MM.1S (cell line): Measurements from ENCODE around the gene TAF11.

Source experiments
- DNase-seq: peaks from one replicate; pipeline ENCODE4 v3.0.0-alpha.2; 2015
- H2AFZ ChIP-seq: fragments of 300-600 bp; sonication (generic); 2 replicates; pipeline ENCODE4 v1.6.0; 2016; ENCODE audit warnings: antibody characterized with exemption, low read length
- H3F3A ChIP-seq: fragments of 300-600 bp; sonication (generic); 2 replicates; pipeline ENCODE4 v1.6.1; 2016; ENCODE audit warnings: mild to moderate bottlenecking, antibody characterized with exemption, low read length, moderate library complexity, mixed read lengths; ENCODE audit not compliant: insufficient read depth
- H3K27ac ChIP-seq: fragments of 300-600 bp; sonication (generic); 2 replicates; pipeline ENCODE4 v1.5.1; 2016; ENCODE audit warnings: mild to moderate bottlenecking, low read length
- H3K27me3 ChIP-seq: fragments of 300-600 bp; sonication (generic); replicated peaks from 2 replicates; pipeline ENCODE4 v1.6.0; 2016; ENCODE audit warnings: low read length; ENCODE audit not compliant: insufficient read depth
- H3K36me3 ChIP-seq: fragments of 300-600 bp; sonication (generic); replicated peaks from 2 replicates; pipeline ENCODE4 v1.6.1; 2016; ENCODE audit warnings: mild to moderate bottlenecking, low read length, mixed read lengths; ENCODE audit not compliant: insufficient read depth
- H3K4me1 ChIP-seq: fragments of 300-600 bp; sonication (generic); 2 replicates; pipeline ENCODE4 v1.6.1; 2016; ENCODE audit warnings: low read length, mixed read lengths
- H3K4me2 ChIP-seq: fragments of 300-600 bp; sonication (generic); 2 replicates; pipeline ENCODE4 v1.6.0; 2016; ENCODE audit warnings: low read depth, low read length
- H3K4me3 ChIP-seq: fragments of 300-600 bp; sonication (generic); 2 replicates; pipeline ENCODE4 v1.5.1; 2016; ENCODE audit warnings: low read length, mixed read lengths
- H3K79me2 ChIP-seq: fragments of 300-600 bp; sonication (generic); 2 replicates; pipeline ENCODE4 v1.6.1; 2016; ENCODE audit warnings: mixed run types, low read length, mixed read lengths
- H3K9ac ChIP-seq: fragments of 300-600 bp; sonication (generic); 2 replicates; pipeline ENCODE4 v1.6.1; 2016; ENCODE audit warnings: low read length, mixed read lengths
- H3K9me2 ChIP-seq: fragments of 300-600 bp; sonication (generic); replicated peaks from 2 replicates; pipeline ENCODE4 v1.6.1; 2016; ENCODE audit warnings: mild to moderate bottlenecking, low read length, mixed read lengths; ENCODE audit not compliant: insufficient read depth
- H3K9me3 ChIP-seq: fragments of 300-600 bp; sonication (generic); replicated peaks from 2 replicates; pipeline ENCODE4 v1.6.1; 2016; ENCODE audit warnings: mild to moderate bottlenecking, low read length, mixed read lengths; ENCODE audit not compliant: insufficient read depth
- H4K20me1 ChIP-seq: fragments of 300-600 bp; sonication (generic); 2 replicates; pipeline ENCODE4 v1.6.1; 2016; ENCODE audit warnings: mild to moderate bottlenecking, low read length, moderate library complexity, mixed read lengths; ENCODE audit not compliant: insufficient read depth
- EZH2 ChIP-seq: fragments of 300-600 bp; sonication (generic); optimal IDR thresholded peaks from 2 replicates; pipeline ENCODE3; 2017; ENCODE audit warnings: low read depth, mild to moderate bottlenecking, antibody characterized with exemption, low read length, mixed read lengths
- EZH2phosphoT487 ChIP-seq: fragments of 300-600 bp; sonication (generic); IDR thresholded peaks from 2 replicates; pipeline ENCODE4 v1.6.1; 2018; ENCODE audit warnings: antibody characterized with exemption, low read length
- TF ChIP-seq, protein P1 (sequence below): fragments of 300-600 bp; sonication (generic); IDR thresholded peaks from 2 replicates; pipeline ENCODE4 v1.5.1; 2016; ENCODE audit warnings: antibody characterized with exemption, low read length, mixed read lengths

TAF11 gene

DNA sequence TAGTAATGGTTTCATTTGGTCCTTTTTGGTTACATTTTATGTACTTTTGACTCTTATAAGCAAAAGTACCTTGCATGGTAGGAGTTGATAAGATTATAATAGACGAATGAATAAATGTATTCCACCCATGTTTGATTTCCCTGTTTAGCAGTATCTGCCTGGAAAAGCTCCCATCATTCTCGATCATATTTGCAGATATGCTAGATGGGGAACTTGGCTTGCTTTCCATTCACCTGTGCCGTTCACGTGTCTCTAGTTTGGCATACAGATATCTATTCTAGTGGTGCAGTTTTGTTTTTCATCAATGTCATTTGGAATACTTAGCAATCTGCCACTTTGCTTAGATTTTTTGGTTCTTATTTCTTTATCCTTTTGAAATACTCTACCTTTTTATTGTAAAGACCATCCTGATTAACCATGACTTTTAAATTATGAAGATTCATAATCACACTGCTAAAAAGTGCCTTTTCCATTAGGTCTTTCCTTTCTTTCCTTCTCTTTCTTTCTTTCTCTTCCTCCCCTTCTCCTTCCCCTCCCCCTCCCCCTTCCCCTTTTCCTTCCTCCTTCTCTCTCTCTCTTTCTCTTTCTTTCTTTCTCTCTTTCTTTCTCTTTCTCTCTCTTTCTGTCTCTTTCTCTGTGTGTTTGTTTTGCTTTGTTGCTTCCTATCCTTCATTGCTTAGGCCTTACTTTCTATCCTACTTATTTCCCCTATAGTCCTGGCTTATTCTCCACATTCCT, 41.6 kb upstream of the TAF11 start:
- no peaks in the 10 kb centered on the region; the same call in none of the 2 replicates for H4K20me1 ChIP-seq
- no peaks in the 10 kb centered on the region for H3K9me2 ChIP-seq
- no peak overlapping the region for H3K9ac ChIP-seq
- no peaks in the 10 kb centered on the region for H3F3A ChIP-seq
- H3K27me3 ChIP-seq: no peaks in the 10 kb centered on the region
- H3K79me2 ChIP-seq: no peaks in the 10 kb centered on the region
- H3K9me3 ChIP-seq: no peaks in the 10 kb centered on the region
- H3K4me3 ChIP-seq: no peak overlapping the region
- H3K4me2 ChIP-seq: no peak overlapping the region
- no peaks in the 10 kb centered on the region for H3K4me1 ChIP-seq
- no peak for DNase-seq
- TF ChIP-seq, protein P1, sequence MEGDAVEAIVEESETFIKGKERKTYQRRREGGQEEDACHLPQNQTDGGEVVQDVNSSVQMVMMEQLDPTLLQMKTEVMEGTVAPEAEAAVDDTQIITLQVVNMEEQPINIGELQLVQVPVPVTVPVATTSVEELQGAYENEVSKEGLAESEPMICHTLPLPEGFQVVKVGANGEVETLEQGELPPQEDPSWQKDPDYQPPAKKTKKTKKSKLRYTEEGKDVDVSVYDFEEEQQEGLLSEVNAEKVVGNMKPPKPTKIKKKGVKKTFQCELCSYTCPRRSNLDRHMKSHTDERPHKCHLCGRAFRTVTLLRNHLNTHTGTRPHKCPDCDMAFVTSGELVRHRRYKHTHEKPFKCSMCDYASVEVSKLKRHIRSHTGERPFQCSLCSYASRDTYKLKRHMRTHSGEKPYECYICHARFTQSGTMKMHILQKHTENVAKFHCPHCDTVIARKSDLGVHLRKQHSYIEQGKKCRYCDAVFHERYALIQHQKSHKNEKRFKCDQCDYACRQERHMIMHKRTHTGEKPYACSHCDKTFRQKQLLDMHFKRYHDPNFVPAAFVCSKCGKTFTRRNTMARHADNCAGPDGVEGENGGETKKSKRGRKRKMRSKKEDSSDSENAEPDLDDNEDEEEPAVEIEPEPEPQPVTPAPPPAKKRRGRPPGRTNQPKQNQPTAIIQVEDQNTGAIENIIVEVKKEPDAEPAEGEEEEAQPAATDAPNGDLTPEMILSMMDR: no peak
- TF ChIP-seq EZH2phosphoT487 (no peak), EZH2 (no peak)
- H2AFZ ChIP-seq: no peak overlapping the region
- H3K36me3 ChIP-seq: no peaks in the 10 kb centered on the region
- H3K27ac ChIP-seq: no peak overlapping the region

DNA sequence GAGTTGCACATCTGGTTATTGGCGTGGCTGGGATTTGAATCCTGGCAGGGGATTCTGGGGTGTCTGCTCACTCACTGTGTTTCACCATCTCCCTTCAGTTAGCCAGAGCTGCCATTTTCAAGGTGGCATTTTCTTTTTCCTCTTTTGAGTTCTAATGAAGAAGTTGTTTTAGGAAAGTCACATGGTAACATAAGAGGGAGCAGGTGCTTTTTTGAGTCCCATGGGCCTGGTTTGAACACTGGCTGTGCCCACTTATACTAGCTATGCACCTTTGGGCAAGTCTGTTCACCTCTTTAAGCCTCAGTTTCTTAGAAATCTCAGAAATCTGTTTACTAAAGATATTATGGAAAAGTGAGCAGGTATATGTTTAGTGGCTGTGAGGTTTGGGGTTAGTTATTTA, 40.9 kb upstream of the TAF11 start:
- H3K36me3 ChIP-seq: no peaks in the 10 kb centered on the region
- no peaks in the 10 kb centered on the region for H3K4me1 ChIP-seq
- no peak overlapping the region for H2AFZ ChIP-seq
- no peak overlapping the region for H3K4me2 ChIP-seq
- no peak overlapping the region for H3K27ac ChIP-seq
- no peaks in the 10 kb centered on the region for H3K9me3 ChIP-seq
- no peak overlapping the region for H3K4me3 ChIP-seq
- no peak for TF ChIP-seq EZH2
- TF ChIP-seq EZH2phosphoT487: no peak
- TF ChIP-seq, protein P1: no peak
- H3F3A ChIP-seq: no peaks in the 10 kb centered on the region
- no peaks in the 10 kb centered on the region for H3K27me3 ChIP-seq
- H3K9me2 ChIP-seq: no peaks in the 10 kb centered on the region
- H4K20me1 ChIP-seq: no peaks in the 10 kb centered on the region; the same call in none of the 2 replicates
- H3K79me2 ChIP-seq: no peaks in the 10 kb centered on the region
- DNase-seq: no peak
- H3K9ac ChIP-seq: no peak overlapping the region

DNA sequence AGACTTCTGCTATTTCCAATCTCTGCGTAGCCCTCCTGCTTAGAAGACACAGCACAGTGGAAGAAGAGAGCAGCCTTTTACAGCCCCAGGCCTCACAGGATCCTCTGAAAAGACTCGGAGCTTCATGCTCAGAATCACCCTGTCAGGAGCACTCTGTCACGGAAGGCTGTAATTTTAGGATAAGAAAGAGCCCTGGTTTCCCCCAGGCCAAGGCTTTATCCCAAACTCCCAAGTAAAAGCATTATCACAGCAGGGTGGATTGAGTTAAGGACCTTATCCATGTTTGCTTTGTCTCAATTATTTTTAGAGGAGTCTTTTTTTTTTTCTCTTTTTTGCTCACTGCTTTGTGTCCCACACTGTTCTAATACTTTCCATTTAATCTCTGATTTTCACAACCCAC, 40.4 kb upstream of the TAF11 start:
- no peaks in the 10 kb centered on the region for H3K36me3 ChIP-seq
- H3K27me3 ChIP-seq: no peaks in the 10 kb centered on the region
- H2AFZ ChIP-seq: no peak overlapping the region
- DNase-seq: no peak
- no peaks in the 10 kb centered on the region for H3K79me2 ChIP-seq
- no peaks in the 10 kb centered on the region for H3F3A ChIP-seq
- H3K4me3 ChIP-seq: no peak overlapping the region
- no peak overlapping the region for H3K27ac ChIP-seq
- no peak overlapping the region for H3K4me2 ChIP-seq
- H3K9ac ChIP-seq: no peak overlapping the region
- H3K9me2 ChIP-seq: no peaks in the 10 kb centered on the region
- no peaks in the 10 kb centered on the region for H3K4me1 ChIP-seq
- H3K9me3 ChIP-seq: no peaks in the 10 kb centered on the region
- no peaks in the 10 kb centered on the region; the same call in none of the 2 replicates for H4K20me1 ChIP-seq
- no peak for TF ChIP-seq EZH2
- TF ChIP-seq, protein P1: no peak
- no peak for TF ChIP-seq EZH2phosphoT487
